K562 (cell line): ENCODE data around the gene DNAJC6. TPM values are rescaled to one million over a fixed set of nuclear protein-coding genes. Genes with fewer than 3 reads are reported as not detected.

Experiments
- ARID2 ChIP-seq: fragments of 450-650 bp; IDR thresholded peaks from 2 replicates; pipeline ENCODE4 v1.6.1; 2017; ENCODE audit warnings: antibody characterized with exemption, mild to moderate bottlenecking
- ARID4B ChIP-seq: sonication (generic); formaldehyde crosslinking; IDR thresholded peaks from 2 replicates; pipeline ENCODE4 v1.8.0; 2022; ENCODE audit warnings: mild to moderate bottlenecking, missing genetic modification reagents
- CBFA2T2 ChIP-seq: fragments of 450-650 bp; conservative IDR thresholded peaks from 2 replicates; pipeline ENCODE4 v1.6.1; 2017; ENCODE audit warnings: mild to moderate bottlenecking
- CBX5 ChIP-seq: IDR thresholded peaks from 2 replicates; pipeline ENCODE4 v1.6.1; 2014; ENCODE audit warnings: low read depth, borderline replicate concordance
- COPS2 ChIP-seq: fragments of 450-650 bp; conservative IDR thresholded peaks from 2 replicates; pipeline ENCODE4 v1.6.1; 2016; ENCODE audit warnings: mild to moderate bottlenecking, moderate library complexity
- ELF1 ChIP-seq: fragments of 200-800 bp; sonication (Bioruptor generic); IDR thresholded peaks from 2 replicates; pipeline ENCODE4 v1.6.1; 2016; ENCODE audit warnings: missing genetic modification characterization, missing compliant biosample characterization
- ESRRA ChIP-seq: fragments of 450-650 bp; IDR thresholded peaks from 2 replicates; pipeline ENCODE4 v1.6.1; 2014; ENCODE audit warnings: low read depth, mild to moderate bottlenecking, moderate library complexity, borderline replicate concordance
- GATAD2B ChIP-seq: fragments of 450-650 bp; IDR thresholded peaks from 2 replicates; pipeline ENCODE4 v1.6.1; 2017; ENCODE audit warnings: mild to moderate bottlenecking, borderline replicate concordance
- HDAC1 ChIP-seq, 2 experiments: fragments of 450-650 bp; IDR thresholded peaks; 2 replicates each; pipeline ENCODE4 v1.6.1; 2016 to 2017; ENCODE audit warnings: inconsistent platforms in 1 of 2, mild to moderate bottlenecking in 1 of 2, moderate library complexity in 1 of 2
- HMG20B ChIP-seq: fragments of 250-450 bp; sonication (Bioruptor Pico); IDR thresholded peaks from 2 replicates; pipeline ENCODE4 v1.5.0; 2021; ENCODE audit warnings: mild to moderate bottlenecking
- NFIC ChIP-seq: fragments of 450-650 bp; IDR thresholded peaks from 2 replicates; pipeline ENCODE4 v1.6.1; 2017; ENCODE audit warnings: mild to moderate bottlenecking, inconsistent platforms
- TAF1 ChIP-seq: IDR thresholded peaks from 2 replicates; pipeline ENCODE4 v1.6.1; 2011; ENCODE audit warnings: mild to moderate bottlenecking, low read length, moderate library complexity; ENCODE audit not compliant: insufficient read depth, control insufficient read depth, severe bottlenecking; ENCODE audit errors: extremely low read depth
- TAF15 ChIP-seq: fragments of 200-400 bp; formaldehyde crosslinking; IDR thresholded peaks from 2 replicates; pipeline ENCODE4 v1.6.1; 2017; ENCODE audit warnings: mild to moderate bottlenecking, low read depth, low read length, moderate library complexity
- WHSC1 ChIP-seq: IDR thresholded peaks from one replicate; pipeline ENCODE4 v1.6.1; 2012; ENCODE audit warnings: low read length, control low read depth, inconsistent platforms
- ZNF316 ChIP-seq: fragments of 450-650 bp; IDR thresholded peaks from 2 replicates; pipeline ENCODE4 v1.6.1; 2016
- ZNF318 ChIP-seq, 2 experiments: fragments of 450-650 bp; IDR thresholded peaks; 2 replicates each; pipeline ENCODE4 v1.6.1; 2016; ENCODE audit warnings: mild to moderate bottlenecking in 2 of 2, borderline replicate concordance in 1 of 2, low read depth in 1 of 2, moderate library complexity in 1 of 2
- polyA plus RNA-seq, 8 experiments: library from polyadenylated mRNA; depleted of rRNA in 4 of 8; stranded (reverse) in 5 of 8; unstranded in 3 of 8; fragments of >200 nt; fragmentation: Nextera tagmentation in 2 of 8; fragmentation: Illumina TruSeq in 1 of 8; extraction: Ambion mirVana in 2 of 8; extraction: Trizol in 1 of 8; gene quantifications; 2 replicates each; pipeline versions ENCODE4 v1.2.1 to v1.2.3, GENCODE V29; 2011 to 2014; ENCODE audit warnings: inconsistent platforms in 1 of 8, missing spikeins in 1 of 8
- total RNA-seq, 7 experiments: library from RNA; depleted of rRNA in 6 of 7; stranded (reverse); fragments of >200 nt in 6 of 7; fragmentation: Illumina TruSeq in 2 of 7; extraction: Trizol in 2 of 7; gene quantifications; 2 replicates each; pipeline versions ENCODE4 v1.2.1 to v1.2.3, GENCODE V29; 2011 to 2021; ENCODE audit warnings: low replicate concordance in 1 of 7

The DNAJC6 gene
- total and polyA plus RNA-seq, 9 of the 15 experiments (the other 6 are each of a cell fraction or from before 2014, with no cell fraction given): 6.7 to 78.7 (median 28.0) TPM

GRCh38 chr1:65309304-65310077, at the start of gene DNAJC6 (continued):
- TF ChIP-seq TAF1 (no peak), NFIC (peak; percentile 75), ZNF316 (no peak), ARID4B (peak; percentile 99), ZNF318 (IDR thresholded peaks at IDR 0.05; ENCODE audit: borderline replicate concordance in 1 of 2, low read depth in 1 of 2) (no peak), CBFA2T2 (no peak), TAF15 (no peak), ESRRA (no peak), HMG20B (CRISPR knock-in tag) (no peak), ELF1 (tag) (peak; percentile 37; the same call in 1 of the 2 replicates), COPS2 (no peak), CBX5 (no peak), GATAD2B (no peak), HDAC1 (IDR thresholded peaks at IDR 0.05) (peak; percentile 84 to 96), WHSC1 (no peak), ARID2 (peak; percentile 33; the same call in 1 of the 2 replicates)
